Activated CD4-positive, alpha-beta T cell treated with anti-CD3 and anti-CD28 coated beads, Interleukin-2, amount 10 ng/mL, durations not matched to agents 7 days and 5 days (primary cell): ENCODE data around the gene TIMM10. TPM values are rescaled to one million over a fixed set of nuclear protein-coding genes. Genes with fewer than 3 reads are reported as not detected.

Experiments used
- CTCF ChIA-PET: fragments of 350-600 bp; sonication (Branson Sonifier 250); formaldehyde crosslinking; loops from one replicate; lab custom pipeline; 2021; ENCODE audit warnings: antibody characterized with exemption; lab: Charles Lee
- POLR2A ChIA-PET: fragments of 350-600 bp; sonication (Branson Sonifier 250); formaldehyde crosslinking; loops from one replicate; lab custom pipeline; 2021; ENCODE audit warnings: antibody characterized with exemption; lab: Charles Lee
- DNase-seq: peaks from one replicate; pipeline ENCODE4 v3.0.0-alpha.2; 2020
- H3K27ac Mint-ChIP-seq: one replicate; pipeline ENCODE4 v1.8.0; 2021; ENCODE audit warnings: mild to moderate bottlenecking, moderate library complexity, mixed read lengths
- H3K27me3 Mint-ChIP-seq: one replicate; pipeline ENCODE4 v1.8.0; 2021; ENCODE audit warnings: mixed read lengths
- H3K36me3 Mint-ChIP-seq: one replicate; pipeline ENCODE4 v1.8.0; 2021; ENCODE audit warnings: low read depth, mixed read lengths
- H3K4me1 Mint-ChIP-seq: one replicate; pipeline ENCODE4 v1.8.0; 2021; ENCODE audit warnings: mixed read lengths
- H3K4me3 Mint-ChIP-seq: one replicate; pipeline ENCODE4 v1.8.0; 2021; ENCODE audit warnings: mild to moderate bottlenecking, moderate library complexity, mixed read lengths
- H3K9me3 Mint-ChIP-seq: one replicate; pipeline ENCODE4 v1.8.0; 2021; ENCODE audit warnings: mixed read lengths
- total RNA-seq, 2 experiments: library from RNA; stranded (reverse); gene quantifications; one replicate each; pipeline ENCODE4 v1.2.3, GENCODE V29; 2021

TIMM10 gene
- 10 to 100 TPM; 87.3 to 97.7 TPM for total RNA-seq

GRCh38 chr11:57530596-57531507 lies at the start of gene TIMM10:
Gene TIMM10, minus strand, starts transcription at chr11:57530754. Its CDS starts 565 bp downstream, at chr11:57530189.
- POLR2A ChIA-PET, result interaction anchor here (1.1 kb wide), 1 partner anchor 15 kb away, joined by 3 read pairs; the partner anchor contains the start of gene SLC43A1
- Mint-ChIP-seq H3K27me3 (no peaks in the 10 kb centered on the region), H3K27ac (peak within 1 kb of the TSS; percentile 96), H3K4me1 (peaks cover 47% of the 10 kb centered on the region), H3K4me3 (peak within 1 kb of the TSS; percentile 93), H3K9me3 (no peaks in the 10 kb centered on the region), H3K36me3 (peaks cover 15% of the 10 kb centered on the region)
- CTCF ChIA-PET, result interaction anchor here (0.6 to 2.0 kb wide), 4 partner anchors 27 to 53 kb away, joined by 3 to 6 read pairs (median 4); partner anchors contain the start of gene UBE2L6
- peak; percentile 97 for DNase-seq

DNA sequence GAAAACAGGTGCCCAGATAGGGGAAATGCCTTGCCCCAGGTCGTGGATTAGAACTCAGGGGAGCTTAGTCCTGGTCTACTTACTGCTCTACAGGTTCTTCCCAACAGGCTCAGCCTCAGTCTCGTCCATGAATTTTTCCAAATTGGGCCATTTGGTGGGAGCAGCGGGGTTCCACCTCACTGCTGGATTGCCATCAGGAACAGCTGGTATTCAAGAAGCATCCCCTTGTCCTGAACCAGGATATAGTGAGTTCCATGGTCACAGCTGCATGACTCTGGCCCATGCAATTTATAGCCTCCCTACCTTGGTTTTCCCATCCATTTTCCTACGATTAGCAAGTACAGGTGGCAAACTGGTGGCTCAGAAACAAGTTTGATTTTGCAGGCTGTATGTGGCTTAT lies 43.5 kb upstream of the TIMM10 start:
- no peak for DNase-seq
- CTCF ChIA-PET, result interaction anchor here (1.7 kb wide), 1 partner anchor 11 kb away, joined by 4 read pairs; no protein-coding TSS in a partner anchor
- no peaks in the 10 kb centered on the region for H3K9me3 Mint-ChIP-seq
- no peak overlapping the region for H3K27ac Mint-ChIP-seq
- H3K27me3 Mint-ChIP-seq, result peaks cover 13% of the 10 kb centered on the region
- H3K4me1 Mint-ChIP-seq, result peaks cover 16% of the 10 kb centered on the region
- no peaks in the 10 kb centered on the region for H3K36me3 Mint-ChIP-seq
- no peak overlapping the region for H3K4me3 Mint-ChIP-seq
- POLR2A ChIA-PET, result no interaction called here

- POLR2A ChIA-PET, result no interaction called here
- Mint-ChIP-seq H3K4me1 (peaks cover 24% of the 10 kb centered on the region), H3K27me3 (peaks cover 8% of the 10 kb centered on the region), H3K4me3 (no peak overlapping the region), H3K27ac (peak overlapping the region; percentile 60), H3K9me3 (no peaks in the 10 kb centered on the region), H3K36me3 (peaks cover 6% of the 10 kb centered on the region)
- CTCF ChIA-PET, result interaction anchor here (1.3 to 2.5 kb wide), 2 partner anchors 33 to 73 kb away, joined by 3 to 14 read pairs; no protein-coding TSS in a partner anchor
- DNase-seq, result no peak
Measured at GRCh38 chr11:57571606-57572005, 41.1 kb upstream of the TIMM10 start.

GRCh38 chr11:57568330-57568766 lies 37.8 kb upstream of the TIMM10 start:
- CTCF ChIA-PET, result interaction anchor here (0.7 to 3.0 kb wide), 23 partner anchors 11 to 232 kb away, joined by 3 to 45 read pairs (median 4); partner anchors contain the start of gene TIMM10
- Mint-ChIP-seq H3K9me3 (no peaks in the 10 kb centered on the region), H3K4me1 (peaks cover 45% of the 10 kb centered on the region), H3K27ac (peak overlapping the region; percentile 96), H3K4me3 (peak overlapping the region; percentile 96), H3K27me3 (no peaks in the 10 kb centered on the region), H3K36me3 (peaks cover 30% of the 10 kb centered on the region)
- DNase-seq, result no peak
- POLR2A ChIA-PET, result no interaction called here

- ChIA-PET CTCF (interaction anchor here (0.5 to 3.0 kb wide), 26 partner anchors 10 to 232 kb away, joined by 3 to 45 read pairs (median 4); partner anchors contain the start of gene TIMM10), POLR2A (interaction anchor here (0.6 kb wide), 1 partner anchor 233 kb away, joined by 5 read pairs; no protein-coding TSS in a partner anchor)
Measured at GRCh38 chr11:57567515-57568329, 37.2 kb upstream of the TIMM10 start, which contains the start of gene UBE2L6. Gene UBE2L6, minus strand, starts transcription at chr11:57567672. Its CDS starts 61 bp downstream, at chr11:57567611.

GRCh38 chr11:57566905-57567514 lies 36.5 kb upstream of the TIMM10 start:
- DNase-seq, result peak; percentile 67
- Mint-ChIP-seq H3K4me1 (peaks cover 54% of the 10 kb centered on the region), H3K36me3 (peaks cover 39% of the 10 kb centered on the region), H3K4me3 (peak overlapping the region; percentile 96), H3K9me3 (no peaks in the 10 kb centered on the region), H3K27ac (peak overlapping the region; percentile 97), H3K27me3 (no peaks in the 10 kb centered on the region)
- ChIA-PET CTCF (interaction anchor here (0.6 to 3.0 kb wide), 11 partner anchors 12 to 116 kb away, joined by 3 to 45 read pairs (median 6); no protein-coding TSS in a partner anchor), POLR2A (no interaction called here)

More at GRCh38 chr11:57567515-57568329, 37.2 kb upstream of the TIMM10 start, which contains the start of gene UBE2L6:
- no peaks in the 10 kb centered on the region for H3K9me3 Mint-ChIP-seq
- peaks cover 33% of the 10 kb centered on the region for H3K36me3 Mint-ChIP-seq
- DNase-seq, result peak; percentile 89
- peak within 1 kb of the TSS; percentile 96 for H3K4me3 Mint-ChIP-seq
- peak within 1 kb of the TSS; percentile 97 for H3K27ac Mint-ChIP-seq
- peaks cover 49% of the 10 kb centered on the region for H3K4me1 Mint-ChIP-seq
- H3K27me3 Mint-ChIP-seq, result no peaks in the 10 kb centered on the region

DNA sequence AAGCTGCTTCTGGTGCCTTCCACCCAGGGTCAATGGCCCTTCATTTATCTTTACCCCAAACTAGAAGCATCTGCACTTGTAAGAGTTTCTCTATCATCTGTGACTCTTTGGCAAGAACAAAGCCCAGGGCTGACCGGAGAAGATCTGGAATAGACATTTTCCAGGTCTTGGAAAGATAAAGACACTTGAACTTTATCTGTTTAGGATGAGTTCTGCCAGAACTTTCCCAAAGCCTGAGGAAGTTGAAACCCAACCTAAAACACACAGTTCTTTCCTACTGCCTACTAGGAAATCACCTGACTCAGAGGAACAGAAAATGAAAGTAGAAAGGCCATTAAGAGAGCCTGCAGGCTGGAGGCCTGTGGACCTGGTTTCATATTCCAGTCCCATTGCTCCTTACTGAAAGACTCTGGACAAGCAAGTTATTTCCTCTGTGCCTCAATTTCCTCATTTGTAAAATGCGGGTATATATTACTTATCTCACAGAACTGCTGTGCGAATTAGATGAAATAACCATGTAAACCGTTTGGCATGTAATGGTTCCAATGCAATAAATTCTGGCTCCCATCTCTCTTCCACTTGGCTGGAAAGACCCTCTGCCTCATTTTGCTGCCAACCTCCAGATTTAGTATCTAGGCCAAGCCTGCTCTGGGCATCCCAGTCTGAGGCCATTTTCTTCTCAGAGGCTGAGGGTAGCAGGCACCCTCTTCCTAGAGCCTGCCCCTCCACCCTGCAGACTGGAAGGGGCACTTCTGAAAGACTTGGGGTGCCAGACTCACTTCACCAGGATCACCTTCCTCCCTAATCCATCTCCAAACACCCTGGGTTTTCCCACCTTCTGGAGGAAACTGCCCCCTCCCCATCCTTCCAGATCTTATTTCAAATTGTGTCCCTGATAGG lies 35.7 kb upstream of the TIMM10 start:
- no peaks in the 10 kb centered on the region for H3K9me3 Mint-ChIP-seq
- peaks cover 54% of the 10 kb centered on the region for H3K4me1 Mint-ChIP-seq
- H3K27me3 Mint-ChIP-seq, result no peaks in the 10 kb centered on the region
- POLR2A ChIA-PET, result no interaction called here
- peaks cover 45% of the 10 kb centered on the region for H3K36me3 Mint-ChIP-seq
- CTCF ChIA-PET, result interaction anchor here (0.6 to 3.0 kb wide), 6 partner anchors 16 to 79 kb away, joined by 3 to 45 read pairs (median 7); no protein-coding TSS in a partner anchor
- peak overlapping the region; percentile 97 for H3K27ac Mint-ChIP-seq
- DNase-seq, result peak; percentile 66
- peak overlapping the region; percentile 96 for H3K4me3 Mint-ChIP-seq

DNA sequence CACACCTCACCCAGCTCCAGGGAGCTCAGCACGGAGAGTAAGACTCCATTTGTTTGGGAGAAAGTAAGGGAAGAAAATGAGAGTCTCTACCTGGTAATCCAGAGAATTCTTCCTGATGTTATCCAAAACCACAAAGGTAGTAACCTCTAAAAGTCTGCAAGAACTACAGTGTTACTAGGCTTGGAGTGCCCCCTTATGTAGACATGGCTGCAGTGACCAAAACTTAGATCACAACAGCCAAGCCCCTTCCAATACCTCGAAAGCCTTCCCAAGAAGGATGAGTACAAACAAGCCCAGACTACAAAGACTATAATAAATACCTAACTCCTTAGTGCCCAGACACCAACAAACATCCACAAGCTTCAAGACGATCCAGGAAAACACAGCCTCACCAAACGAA lies 32.0 kb upstream of the TIMM10 start:
- DNase-seq, result no peak
- Mint-ChIP-seq H3K9me3 (no peaks in the 10 kb centered on the region), H3K4me3 (no peak overlapping the region), H3K36me3 (peaks cover 67% of the 10 kb centered on the region), H3K27ac (peak overlapping the region; percentile 37), H3K4me1 (peaks cover 49% of the 10 kb centered on the region), H3K27me3 (no peaks in the 10 kb centered on the region)
- ChIA-PET POLR2A (no interaction called here), CTCF (interaction anchor here (1.1 kb wide), 2 partner anchors 11 to 15 kb away, joined by 3 to 4 read pairs; no protein-coding TSS in a partner anchor)

GRCh38 chr11:57560146-57560545 lies 29.6 kb upstream of the TIMM10 start:
- Mint-ChIP-seq H3K36me3 (peaks cover 74% of the 10 kb centered on the region), H3K9me3 (no peaks in the 10 kb centered on the region), H3K27ac (no peak overlapping the region), H3K4me1 (peaks cover 54% of the 10 kb centered on the region), H3K27me3 (no peaks in the 10 kb centered on the region), H3K4me3 (no peak overlapping the region)
- ChIA-PET POLR2A (interaction anchor here (0.5 kb wide), 1 partner anchor 27 kb away, joined by 3 read pairs; no protein-coding TSS in a partner anchor), CTCF (no interaction called here)
- DNase-seq, result no peak

GRCh38 chr11:57556041-57556440 lies 25.5 kb upstream of the TIMM10 start:
- peaks cover 72% of the 10 kb centered on the region for H3K36me3 Mint-ChIP-seq
- H3K4me1 Mint-ChIP-seq, result peaks cover 22% of the 10 kb centered on the region
- H3K4me3 Mint-ChIP-seq, result no peak overlapping the region
- POLR2A ChIA-PET, result no interaction called here
- no peak overlapping the region for H3K27ac Mint-ChIP-seq
- H3K27me3 Mint-ChIP-seq, result no peaks in the 10 kb centered on the region
- no peak for DNase-seq
- H3K9me3 Mint-ChIP-seq, result no peaks in the 10 kb centered on the region
- CTCF ChIA-PET, result interaction anchor here (1.8 kb wide), 1 partner anchor 12 kb away, joined by 4 read pairs; the partner anchor contains the start of gene UBE2L6

GRCh38 chr11:57555393-57555792 lies 24.8 kb upstream of the TIMM10 start:
- H3K9me3 Mint-ChIP-seq, result no peaks in the 10 kb centered on the region
- CTCF ChIA-PET, result interaction anchor here (0.6 to 1.8 kb wide), 2 partner anchors 12 to 141 kb away, joined by 4 read pairs; partner anchors contain the start of gene UBE2L6
- H3K27ac Mint-ChIP-seq, result no peak overlapping the region
- POLR2A ChIA-PET, result no interaction called here
- H3K36me3 Mint-ChIP-seq, result peaks cover 73% of the 10 kb centered on the region
- no peaks in the 10 kb centered on the region for H3K27me3 Mint-ChIP-seq
- no peak overlapping the region for H3K4me3 Mint-ChIP-seq
- peaks cover 20% of the 10 kb centered on the region for H3K4me1 Mint-ChIP-seq
- DNase-seq, result no peak
